Glomerular visceral epithelial cell (primary cell): ENCODE data around the gene EXOC1.
A peak's percentile ranks its signal among the peaks of the same experiment; 100 is the strongest.

Experiments
- DNase-seq: peaks from one replicate; pipeline ENCODE4 v3.0.0-alpha.2; 2016; ENCODE audit errors: extremely low spot score

The EXOC1 gene

DNA sequence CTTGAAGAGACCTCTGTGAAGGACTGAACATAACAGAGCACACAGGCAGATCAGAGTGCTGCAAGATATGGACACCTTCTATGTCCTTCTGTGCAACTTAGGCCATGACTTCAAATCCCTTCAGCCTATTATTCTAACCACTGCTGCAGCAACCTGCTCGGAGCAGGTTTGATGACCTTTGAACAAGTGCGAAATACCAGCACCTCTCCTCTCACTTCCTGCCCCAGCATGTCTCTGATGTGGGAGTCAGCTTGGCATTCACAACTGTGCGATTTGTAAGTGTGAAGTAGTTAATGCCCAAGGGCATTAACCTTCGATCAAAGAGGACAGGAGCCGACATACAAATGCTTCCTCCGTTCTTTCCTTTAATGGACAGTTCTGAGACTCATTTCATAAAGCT lies 1.6 kb upstream of the EXOC1 start:
- DNase-seq = no peak

DNA sequence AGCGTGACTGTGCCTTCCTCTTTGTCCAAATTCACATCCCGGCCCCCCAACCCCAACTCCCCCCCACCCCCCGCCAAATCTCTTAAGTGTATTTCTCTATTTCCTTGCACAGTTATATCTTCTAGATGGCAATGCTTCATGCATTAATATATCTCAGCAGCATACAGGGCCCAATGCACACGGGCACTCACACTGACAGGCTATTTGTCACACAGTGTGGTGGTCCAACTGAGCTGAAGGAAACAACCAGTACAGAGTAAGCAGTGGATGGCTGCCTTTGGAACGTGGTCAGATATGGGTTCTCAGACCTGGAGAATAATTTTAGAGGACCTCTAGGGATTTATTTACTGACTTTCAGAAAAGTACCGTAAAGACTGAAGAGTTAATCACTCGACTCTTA lies 681 bp downstream of the EXOC1 start:
- no peak for DNase-seq

DNA sequence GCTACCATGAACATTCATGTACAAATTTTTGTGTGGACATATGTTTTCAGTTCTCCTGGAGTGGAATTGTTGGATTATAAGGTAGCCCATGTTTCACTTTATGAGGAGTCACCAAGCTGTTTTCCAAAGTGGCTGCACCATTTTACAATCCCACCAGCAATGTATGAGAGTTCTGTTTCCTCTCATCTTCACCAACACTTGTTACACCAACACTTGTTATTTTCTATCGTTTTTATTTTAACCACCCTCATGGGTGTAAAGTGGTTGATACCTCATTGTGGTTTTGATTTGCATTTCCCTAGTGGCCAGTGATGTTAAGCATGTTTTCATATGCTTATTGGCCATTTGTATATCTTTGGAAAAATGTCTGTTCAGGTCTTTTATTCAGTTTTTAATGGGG lies 4.1 kb downstream of the EXOC1 start:
- DNase-seq = no peak

DNA sequence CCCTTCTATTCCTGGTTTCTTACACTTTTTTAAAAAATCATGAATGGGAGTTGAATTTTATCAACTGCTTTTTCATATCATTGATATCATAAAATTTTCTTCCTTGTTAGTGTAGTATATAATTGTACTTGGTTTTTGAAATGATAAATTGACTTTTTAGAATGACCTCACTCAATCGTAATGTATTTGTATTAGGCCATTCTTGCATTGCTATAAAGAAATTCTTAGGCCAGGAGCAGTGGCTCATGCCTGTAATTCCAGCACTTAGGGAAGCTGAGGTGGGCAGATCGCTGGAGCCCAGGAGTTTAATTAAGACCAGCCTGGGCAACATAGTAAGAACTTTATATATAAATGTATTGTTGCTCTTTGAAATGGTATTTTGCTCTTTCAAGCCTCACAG lies 6.3 kb downstream of the EXOC1 start:
- no peak for DNase-seq

DNA sequence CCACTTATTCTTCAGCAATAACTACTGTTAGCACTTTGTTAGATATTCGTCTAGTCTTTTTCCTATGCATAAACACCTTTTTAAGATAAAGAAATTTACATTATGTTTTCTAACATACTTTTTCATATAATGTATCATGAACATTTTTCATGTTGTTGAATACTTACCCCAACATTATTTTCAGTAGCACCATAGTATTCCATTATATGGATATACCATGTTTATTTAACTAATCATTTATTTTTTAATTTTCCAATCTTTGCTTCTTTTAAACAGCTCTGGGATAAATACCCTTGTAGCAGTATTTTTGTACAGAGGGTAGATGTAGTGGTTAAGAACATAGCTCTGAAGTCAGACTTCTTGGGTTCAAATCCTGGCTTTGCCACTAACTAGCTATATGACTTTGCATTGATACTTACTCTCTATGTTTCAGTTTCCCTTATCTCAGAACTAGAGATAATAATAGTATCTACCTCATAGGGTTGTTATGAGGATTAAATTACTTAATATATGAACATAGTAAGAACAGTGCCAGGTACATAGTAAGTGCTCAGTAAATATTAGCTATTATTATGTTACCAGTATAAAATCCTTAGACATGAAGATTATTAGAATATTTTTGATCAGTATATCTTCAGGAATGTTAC lies 11.3 kb downstream of the EXOC1 start:
- no peak for DNase-seq

DNA sequence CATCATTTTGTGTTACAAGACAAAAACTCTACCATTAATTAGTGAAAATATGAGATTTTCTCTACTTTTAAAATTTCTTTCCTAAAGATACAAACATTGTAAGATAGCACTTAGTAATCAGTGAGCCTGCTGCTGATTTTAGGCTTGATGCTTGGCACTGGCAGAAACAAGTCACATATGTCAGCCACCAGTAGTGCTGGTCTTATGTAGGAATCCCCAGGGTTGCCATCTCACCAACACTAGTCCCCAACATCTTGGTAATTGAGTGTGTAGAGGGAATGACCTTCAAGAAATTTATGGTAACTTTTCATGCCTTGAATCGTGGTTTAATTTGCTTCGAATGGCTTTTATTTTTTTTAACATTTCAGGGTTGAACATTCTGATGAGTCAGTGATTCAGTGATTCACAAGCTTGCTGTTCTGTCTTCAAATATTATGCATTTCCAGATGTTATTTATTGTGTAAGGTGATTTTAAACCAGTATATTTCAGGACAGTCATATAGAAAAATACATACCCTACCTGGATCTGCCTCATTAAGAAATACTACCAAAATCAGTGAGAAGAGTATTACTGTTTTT lies 11.9 kb downstream of the EXOC1 start:
- DNase-seq = peak; percentile 22

DNA sequence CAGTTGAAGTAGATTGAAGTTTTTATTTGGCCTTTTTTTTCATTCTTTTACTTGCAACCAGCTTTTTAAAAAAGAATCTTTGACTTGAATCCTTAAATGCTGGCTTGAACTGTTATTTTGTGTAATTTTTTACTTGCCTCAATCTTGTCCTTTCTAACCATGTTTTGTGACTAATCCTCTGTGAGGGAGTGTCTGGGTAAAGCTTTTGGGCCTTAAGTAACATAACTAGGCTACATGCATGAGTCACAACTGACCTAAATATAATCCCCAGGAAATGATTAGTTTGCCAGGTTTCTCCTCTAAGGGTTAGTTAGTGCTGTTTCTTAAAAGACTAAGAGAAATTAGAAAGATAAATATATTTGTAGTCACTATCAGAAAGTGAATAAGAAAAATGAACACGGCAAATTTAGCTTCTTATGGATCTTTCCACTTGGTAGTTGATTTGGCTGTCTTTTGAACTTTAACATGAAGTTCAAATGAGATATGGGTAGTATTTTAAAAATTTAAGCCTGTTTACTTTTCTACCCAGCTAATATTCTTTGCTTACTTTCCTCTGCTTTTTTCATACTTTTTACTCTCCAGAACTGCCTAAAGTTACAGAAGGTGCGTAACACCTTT lies 13.0 kb downstream of the EXOC1 start:
- peak; percentile 71 for DNase-seq

DNA sequence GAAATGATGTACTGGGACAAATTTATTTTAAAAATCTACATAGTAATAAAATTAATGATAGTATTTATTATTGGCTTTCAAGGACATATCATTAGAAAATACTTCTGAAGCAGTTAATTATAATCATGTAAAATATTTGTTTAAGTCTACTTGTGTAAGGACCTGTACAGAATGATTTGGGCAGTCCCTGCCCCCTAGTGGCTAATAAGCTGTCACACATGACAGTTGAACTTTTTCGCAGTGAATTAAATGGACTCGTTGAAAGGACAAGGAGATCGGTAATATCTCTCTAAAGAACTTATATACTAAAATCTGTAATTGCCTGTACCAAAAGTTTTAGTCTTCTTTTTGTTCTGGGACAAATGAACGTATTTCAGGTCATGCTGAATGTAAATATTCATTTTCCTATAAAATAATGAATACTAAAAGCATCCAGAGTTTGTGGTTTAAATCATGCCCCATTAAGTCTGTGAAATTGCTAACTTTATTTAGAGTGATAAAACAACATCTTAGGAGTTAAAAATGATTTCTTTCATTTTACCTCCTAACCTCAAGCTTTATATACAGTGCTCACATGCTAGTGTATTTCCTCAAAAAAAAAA lies 13.6 kb downstream of the EXOC1 start:
- peak; percentile 55 for DNase-seq

DNA sequence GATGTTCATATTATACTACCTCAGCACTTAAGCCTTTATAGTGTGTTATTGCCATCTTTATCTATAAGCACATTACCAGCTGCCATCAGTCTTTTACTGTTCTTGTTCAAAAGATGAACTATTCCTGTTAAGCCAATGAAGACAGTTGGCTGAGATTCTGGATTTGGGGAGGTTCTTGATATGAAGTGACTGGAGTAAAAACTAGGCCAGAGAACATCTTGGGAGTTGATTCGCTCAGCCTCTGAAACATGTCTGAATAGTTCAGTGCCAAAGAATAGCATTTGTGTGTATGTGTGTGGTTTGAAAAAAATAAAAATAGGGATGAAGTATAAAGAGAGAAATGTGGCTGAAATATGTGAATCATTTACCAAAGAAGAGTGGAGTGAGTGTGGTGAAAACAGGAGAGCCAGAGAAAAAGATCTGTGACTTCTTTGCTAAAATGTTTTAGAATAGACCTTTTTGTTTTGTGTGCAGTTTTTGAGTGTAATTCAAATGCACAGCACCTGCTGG lies 15.2 kb downstream of the EXOC1 start:
- DNase-seq = no peak

DNA sequence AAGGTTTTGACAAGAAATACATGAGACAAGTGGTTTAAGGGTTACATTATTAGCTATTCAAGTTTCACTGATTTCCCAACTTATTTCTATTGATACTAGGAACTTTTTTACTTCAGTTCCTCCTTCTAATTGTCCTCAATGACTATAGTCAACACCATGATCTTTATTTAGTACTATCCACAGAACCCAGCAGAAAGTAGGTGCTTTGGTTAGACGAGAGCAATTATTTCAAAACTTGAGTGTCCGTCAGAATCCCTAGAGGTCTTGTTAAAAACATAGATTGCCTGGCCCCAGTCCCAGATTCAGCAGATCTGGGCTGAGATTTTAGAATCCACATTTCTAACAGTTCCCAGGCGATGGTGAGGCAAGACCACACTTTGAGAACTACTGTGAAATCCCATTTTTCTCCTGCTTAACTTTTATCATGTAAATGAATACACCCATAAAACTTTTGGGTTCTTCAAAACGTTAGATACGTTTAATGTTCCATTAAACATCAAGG lies 17.9 kb downstream of the EXOC1 start:
- DNase-seq = no peak

DNA sequence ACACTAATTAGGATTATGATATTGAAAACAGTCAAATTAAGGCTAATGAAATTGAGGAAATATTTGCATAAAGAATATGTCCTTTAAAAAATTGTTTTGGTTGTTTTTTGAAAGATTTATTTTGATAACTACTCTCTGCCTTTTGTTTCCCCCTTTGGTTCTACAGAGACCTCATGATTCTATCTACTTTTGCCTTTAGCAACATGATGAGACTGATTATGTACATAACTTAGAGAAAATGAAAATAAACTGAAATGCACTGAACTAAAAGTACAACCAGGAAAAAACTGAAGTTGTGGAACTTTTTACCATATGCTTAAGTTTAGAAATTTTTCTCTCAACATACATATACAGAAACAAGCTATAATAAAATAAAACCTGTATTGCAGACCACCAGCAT lies 21.4 kb downstream of the EXOC1 start:
- no peak for DNase-seq

DNA sequence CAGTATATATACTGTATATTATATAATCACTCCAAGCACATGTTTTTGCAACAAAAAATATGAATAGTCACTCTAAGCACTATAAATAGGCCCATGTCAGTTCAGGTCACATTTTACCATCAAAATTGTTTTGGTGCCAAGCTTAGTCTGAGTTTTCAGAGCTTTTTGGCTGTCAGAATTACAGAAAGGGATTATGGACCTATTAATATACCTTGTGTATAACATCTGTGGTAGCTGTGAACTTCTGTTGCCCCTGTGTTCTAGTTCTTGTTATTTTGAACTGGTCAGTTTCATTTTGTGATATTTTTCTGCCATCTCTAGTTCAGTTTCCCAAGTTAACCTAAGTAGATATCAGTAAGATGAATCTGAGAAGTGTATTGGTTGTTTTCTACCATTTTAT lies 22.9 kb downstream of the EXOC1 start:
- no peak for DNase-seq

DNA sequence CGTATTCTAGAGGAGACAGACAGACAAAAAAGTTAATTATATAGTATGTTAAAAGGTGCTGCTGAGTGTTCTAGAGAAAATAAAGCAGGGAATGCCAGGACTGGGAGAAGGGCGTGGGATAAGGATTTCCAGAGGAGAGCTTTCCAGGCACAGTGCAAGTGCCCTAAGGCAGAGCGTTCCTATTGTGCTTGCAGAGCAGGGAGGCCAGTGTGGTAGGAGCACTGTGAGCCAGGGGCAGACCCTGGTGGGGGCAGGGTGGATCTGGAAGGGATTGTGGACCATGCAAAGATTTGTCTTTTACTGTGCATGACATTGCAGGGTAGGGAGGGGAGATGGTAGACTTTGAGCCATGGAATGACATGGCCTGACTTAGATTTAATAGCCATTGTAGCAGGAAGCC lies 25.8 kb downstream of the EXOC1 start:
- no peak for DNase-seq

DNA sequence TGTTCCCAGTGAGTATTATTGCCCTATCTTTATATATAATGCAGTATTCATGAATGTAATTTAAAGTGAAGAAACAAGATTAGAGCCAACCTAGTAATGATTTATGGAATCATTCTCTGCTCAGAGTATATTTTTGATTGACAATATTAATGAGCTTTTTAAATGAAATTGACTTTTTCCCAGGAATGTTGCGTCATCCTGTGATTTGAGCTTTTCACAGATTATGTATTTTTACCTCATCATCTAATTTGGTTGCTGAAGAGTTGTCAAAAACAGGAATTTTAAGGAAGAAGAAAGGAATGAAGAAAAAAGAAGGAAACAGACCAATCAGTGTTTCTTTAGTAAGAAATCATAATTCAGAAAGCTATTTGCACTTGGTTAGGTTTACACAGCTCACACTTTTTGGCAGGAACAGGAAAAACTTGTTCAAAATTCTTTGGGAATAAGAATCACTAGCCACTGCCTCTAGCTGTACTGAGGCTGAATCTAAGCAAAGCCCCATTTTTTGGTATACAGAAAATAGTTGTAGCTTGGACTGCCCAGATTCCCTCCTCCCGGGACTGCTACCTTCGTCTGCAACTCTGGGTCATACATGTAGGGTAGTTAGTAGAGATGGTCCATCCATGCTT lies 27.3 kb downstream of the EXOC1 start:
- no peak for DNase-seq

DNA sequence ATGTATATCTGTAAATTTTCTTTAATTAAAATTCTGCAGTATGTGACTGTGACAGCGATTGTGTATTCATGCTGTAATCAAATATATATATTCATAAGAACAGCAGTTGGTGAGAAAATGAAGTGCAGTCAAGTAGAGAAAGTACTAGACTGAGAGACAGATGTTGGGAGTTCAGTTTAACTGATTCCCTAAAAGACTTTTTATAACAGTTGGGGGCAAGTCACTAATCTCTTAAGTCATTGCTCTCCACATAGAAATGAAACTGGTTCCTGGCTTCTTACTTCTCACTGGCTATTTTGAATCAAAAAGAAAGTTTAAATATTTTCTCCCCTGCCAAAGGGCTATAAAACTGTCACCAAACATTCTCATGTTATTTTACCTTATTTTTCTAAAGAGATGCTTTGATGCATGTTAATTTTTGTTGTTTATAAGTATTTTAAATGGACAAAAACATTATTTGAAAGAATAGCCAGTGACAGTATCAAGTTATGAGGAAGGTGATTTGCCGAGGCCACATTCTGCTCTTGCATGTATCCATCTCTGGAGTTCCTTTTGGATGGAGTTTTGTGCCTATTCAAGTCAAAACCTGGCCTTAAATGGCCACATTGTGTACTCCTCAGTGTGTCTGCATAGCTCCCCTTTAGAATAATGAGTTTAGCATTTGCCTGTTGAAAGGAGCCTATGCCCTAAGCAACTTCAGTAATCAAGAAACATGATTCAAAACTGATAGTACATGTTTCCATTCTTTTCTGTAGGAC lies 30.8 kb downstream of the EXOC1 start:
- DNase-seq = no peak

DNA sequence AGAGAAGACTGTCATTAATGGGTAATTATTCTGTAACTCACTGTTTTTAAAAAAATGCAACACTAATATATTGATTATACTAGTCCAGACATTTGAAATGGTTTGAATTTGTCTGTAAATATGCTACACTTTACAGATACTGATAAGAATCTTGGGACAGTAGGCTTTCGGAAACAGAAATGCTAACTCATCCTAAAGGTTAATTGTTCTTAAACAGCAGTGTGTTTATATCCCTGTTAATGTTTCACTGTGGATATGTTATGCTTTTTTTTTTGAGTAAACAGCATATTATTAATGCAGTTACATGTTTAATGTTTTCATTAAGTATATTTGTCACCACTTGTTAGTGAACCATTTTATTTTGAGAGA lies 31.4 kb downstream of the EXOC1 start:
- DNase-seq = no peak

DNA sequence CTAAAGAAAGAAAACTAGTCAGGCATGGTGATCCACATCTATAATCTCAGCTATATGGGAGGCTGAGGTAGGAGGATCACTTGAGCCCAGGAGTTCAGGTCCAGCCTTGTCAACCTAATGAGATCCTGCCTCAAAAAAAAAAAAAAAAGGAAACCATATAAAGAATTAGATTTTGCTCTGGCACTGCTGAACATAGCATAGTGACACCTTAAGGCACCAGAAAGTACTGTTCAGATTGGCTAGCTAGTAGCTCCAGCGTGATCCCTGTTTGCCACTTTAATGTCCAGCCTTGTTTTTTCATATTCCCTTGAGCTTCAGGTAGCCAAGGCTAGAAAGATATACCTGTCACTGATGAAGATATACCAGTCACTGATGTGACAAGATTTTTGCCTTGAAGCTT lies 34.1 kb downstream of the EXOC1 start:
- DNase-seq = no peak

DNA sequence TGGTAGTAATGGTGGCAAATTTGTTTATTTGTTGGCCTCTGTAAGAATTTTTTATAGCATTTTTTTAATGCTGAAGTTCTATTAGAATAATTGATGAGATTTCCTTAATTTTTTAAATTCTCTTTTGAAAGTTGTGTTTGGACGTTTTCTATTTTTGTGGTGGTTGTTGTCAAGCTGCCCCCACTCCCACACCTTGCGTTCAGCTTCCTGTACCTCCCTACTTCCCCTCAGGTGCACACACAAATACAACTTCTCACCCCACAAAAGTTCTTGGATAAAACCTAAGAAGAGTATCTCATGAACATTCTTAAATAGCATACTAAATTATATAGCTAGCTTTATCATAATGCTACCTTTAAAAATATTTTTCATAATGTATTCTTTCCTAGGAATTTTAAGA lies 38.7 kb downstream of the EXOC1 start:
- no peak for DNase-seq

DNA sequence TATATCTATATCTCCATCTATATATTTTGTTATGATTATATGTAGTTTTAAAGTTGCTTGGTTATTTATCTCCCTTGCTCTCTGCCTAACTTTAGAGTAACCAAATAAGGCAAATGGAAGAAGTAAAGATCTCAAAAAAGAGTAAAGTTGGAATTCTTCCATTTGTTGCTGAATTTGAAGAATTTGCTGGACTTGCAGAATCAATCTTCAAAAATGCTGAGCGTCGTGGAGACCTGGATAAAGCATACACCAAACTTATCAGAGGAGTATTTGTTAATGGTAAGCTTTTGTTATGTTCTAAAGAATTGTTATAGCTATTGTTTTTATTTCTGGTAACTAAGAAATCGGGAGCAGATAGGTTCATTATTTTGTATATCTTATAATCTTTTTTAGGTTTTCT lies 43.2 kb downstream of the EXOC1 start:
- DNase-seq = no peak

DNA sequence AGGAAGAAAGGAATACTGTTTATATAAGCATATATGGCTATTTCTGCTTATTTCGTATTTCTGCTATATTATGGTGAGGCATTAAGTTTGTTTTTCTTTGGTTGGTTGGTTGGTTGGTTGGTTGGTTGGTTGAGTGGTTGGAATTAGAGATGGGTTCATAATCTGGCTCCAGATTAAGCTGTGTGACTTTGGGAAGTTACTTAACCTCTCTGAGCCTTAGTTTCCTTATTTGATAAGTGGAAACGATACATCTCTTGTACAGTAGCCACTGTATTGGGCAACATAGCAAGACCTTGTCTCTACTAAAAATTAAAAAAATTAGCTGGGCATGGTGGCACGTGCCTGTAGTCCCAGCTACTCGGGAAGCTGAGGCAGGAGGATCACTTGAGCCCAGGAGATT lies 49.2 kb downstream of the EXOC1 start:
- DNase-seq = no peak

DNA sequence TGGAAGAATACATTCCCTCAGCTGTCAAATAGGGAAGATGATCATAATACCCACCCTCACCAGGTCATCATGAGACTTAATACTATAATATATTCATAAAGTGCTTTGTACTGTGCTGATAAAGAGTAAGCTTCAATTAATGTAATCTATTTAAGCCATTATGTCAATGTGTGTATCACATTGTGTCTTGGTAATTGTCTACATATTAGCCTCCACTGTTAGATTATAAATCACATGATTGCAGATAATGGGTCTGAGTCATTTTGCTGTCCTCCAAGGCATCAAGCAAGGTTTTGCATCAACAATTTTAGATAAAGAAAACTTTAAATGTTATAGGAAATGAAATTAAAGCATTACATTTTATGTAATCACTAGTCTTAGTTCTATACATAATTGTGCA lies 50.1 kb downstream of the EXOC1 start:
- no peak for DNase-seq

DNA sequence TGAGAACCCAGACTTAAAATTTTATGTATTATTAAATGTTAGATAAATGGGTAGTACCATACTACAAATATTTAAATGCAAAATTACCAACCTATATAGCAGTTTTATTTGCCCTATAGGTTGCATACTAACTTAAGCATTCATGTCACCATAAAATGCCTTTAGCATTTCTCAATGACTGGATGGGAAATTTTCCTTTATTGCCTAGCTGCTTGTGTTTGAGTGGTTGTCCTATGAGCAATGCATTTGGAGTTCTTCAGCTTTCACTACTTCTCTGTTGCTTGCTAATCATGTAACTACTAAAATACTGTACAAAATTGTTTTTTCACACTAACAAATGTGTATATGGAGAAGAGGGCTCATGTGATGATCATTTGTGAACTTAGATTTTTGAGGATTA lies 51.1 kb downstream of the EXOC1 start:
- no peak for DNase-seq
